ENCODE measurements around the gene CNTNAP2.

Gene CNTNAP2

DNA sequence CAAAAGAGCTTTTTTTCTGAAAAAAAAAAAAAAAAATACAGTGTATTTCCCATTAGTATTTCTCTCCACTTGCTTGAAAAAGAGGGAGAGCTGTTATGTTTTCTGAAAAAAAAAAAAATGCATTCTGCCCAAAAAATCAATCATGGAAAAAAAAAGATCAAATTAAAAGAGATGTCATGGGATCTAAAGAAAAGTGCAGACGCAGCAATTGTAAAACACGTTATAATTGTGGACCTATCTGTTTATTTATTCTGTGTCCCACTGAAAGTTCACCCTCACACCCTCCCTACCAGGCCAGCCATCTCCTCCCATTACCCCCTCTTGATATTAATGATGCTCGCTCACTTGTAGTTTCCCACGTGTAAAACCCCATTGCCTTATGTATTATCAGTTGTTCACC, 1800.0 kb downstream of the CNTNAP2 start:
- Histone ChIP-seq H3K36me3 (ENCODE audit: control insufficient read depth, insufficient read depth, low read length) (no peaks in the 10 kb centered on the region), H3K9me3 (ENCODE audit: control insufficient read depth, low read length) (no peaks in the 10 kb centered on the region)
- 76 to 88% methylated on average over 4 of the region's 4 CpGs for WGBS, 2 experiments

GRCh38 chr7:147923841-147924240, 1807.2 kb downstream of the CNTNAP2 start:
- Histone ChIP-seq H3K9me3 (ENCODE audit: control insufficient read depth, low read length) (no peaks in the 10 kb centered on the region), H3K4me3 (ENCODE audit: insufficient read depth, low read depth, low read length) (no peak overlapping the region), H3K27me3 (ENCODE audit: control insufficient read depth, insufficient read depth, low read length, poor library complexity, severe bottlenecking) (no peaks in the 10 kb centered on the region), H3K27ac (ENCODE audit: insufficient read depth, low read depth, low read length, poor library complexity, severe bottlenecking) (no peak overlapping the region), H3K4me1 (ENCODE audit: control insufficient read depth, insufficient read depth, low read length) (no peaks in the 10 kb centered on the region), H3K36me3 (ENCODE audit: control insufficient read depth, insufficient read depth, low read length) (no peaks in the 10 kb centered on the region)
- 90 to 98% methylated on average over 3 of the region's 3 CpGs for WGBS, 2 experiments

More for the DNA sequence above, 1800.0 kb downstream of the CNTNAP2 start:
- no peaks in the 10 kb centered on the region for H3K27me3 ChIP-seq (ENCODE audit: control insufficient read depth, insufficient read depth, low read length, poor library complexity, severe bottlenecking)
- H3K27ac ChIP-seq (ENCODE audit: insufficient read depth, low read depth, low read length, poor library complexity, severe bottlenecking): no peak overlapping the region
- H3K4me1 ChIP-seq (ENCODE audit: control insufficient read depth, insufficient read depth, low read length): no peaks in the 10 kb centered on the region
- no peak overlapping the region for H3K4me3 ChIP-seq (ENCODE audit: insufficient read depth, low read depth, low read length)

DNA sequence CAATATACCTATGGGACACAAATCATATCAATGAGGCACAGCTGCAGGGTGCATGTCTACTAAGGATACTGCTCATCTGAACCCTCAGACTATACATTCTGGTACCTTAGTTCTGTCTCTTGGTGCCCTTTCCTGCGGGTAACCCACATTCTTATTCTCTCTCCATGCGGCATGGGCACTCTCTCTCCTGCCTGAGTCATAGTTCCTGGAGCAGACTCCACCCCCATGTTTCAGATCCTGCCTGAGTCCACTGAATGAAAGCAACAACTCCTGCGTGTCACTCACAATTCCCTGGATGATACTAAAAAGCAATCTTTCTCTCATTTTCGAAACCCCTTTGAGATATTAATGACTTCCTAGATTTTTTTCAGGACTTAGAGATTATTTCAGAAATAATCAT, 1820.8 kb downstream of the CNTNAP2 start:
- Histone ChIP-seq H3K4me3 (ENCODE audit: insufficient read depth, low read depth, low read length) (no peak overlapping the region), H3K27me3 (ENCODE audit: control insufficient read depth, insufficient read depth, low read length, poor library complexity, severe bottlenecking) (no peaks in the 10 kb centered on the region), H3K4me1 (ENCODE audit: control insufficient read depth, insufficient read depth, low read length) (no peaks in the 10 kb centered on the region), H3K9me3 (ENCODE audit: control insufficient read depth, low read length) (no peaks in the 10 kb centered on the region), H3K27ac (ENCODE audit: insufficient read depth, low read depth, low read length, poor library complexity, severe bottlenecking) (no peak overlapping the region), H3K36me3 (ENCODE audit: control insufficient read depth, insufficient read depth, low read length) (no peaks in the 10 kb centered on the region)
- WGBS, 2 experiments: 85 to 89% methylated on average over 3 to 4 of the region's 4 CpGs

GRCh38 chr7:147941381-147941780, 1824.8 kb downstream of the CNTNAP2 start:
- Histone ChIP-seq H3K4me3 (ENCODE audit: insufficient read depth, low read depth, low read length) (no peak overlapping the region), H3K27me3 (ENCODE audit: control insufficient read depth, insufficient read depth, low read length, poor library complexity, severe bottlenecking) (no peaks in the 10 kb centered on the region), H3K4me1 (ENCODE audit: control insufficient read depth, insufficient read depth, low read length) (no peaks in the 10 kb centered on the region), H3K9me3 (ENCODE audit: control insufficient read depth, low read length) (no peaks in the 10 kb centered on the region), H3K27ac (ENCODE audit: insufficient read depth, low read depth, low read length, poor library complexity, severe bottlenecking) (no peak overlapping the region), H3K36me3 (ENCODE audit: control insufficient read depth, insufficient read depth, low read length) (no peaks in the 10 kb centered on the region)
- WGBS, 2 experiments: 94 to 96% methylated on average over 3 of the region's 3 CpGs

DNA sequence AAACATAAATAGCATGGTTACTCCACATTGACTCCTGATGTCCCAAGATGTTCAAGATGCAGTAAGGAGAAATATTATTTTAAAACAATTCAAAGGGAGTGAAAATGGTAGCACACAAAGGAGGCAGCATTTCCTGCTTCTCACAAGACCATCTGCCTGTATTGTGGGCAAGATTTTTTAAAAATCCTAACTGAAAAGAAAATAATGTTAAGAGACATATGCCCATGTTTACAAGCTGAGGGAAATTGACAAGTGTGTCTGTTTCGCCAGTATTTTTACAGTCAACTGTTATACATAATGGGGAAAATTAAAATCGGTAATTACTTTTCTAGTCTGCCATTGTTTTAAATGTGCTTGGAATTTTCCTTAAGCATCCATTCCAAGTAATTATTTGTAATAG, 1827.7 kb downstream of the CNTNAP2 start:
- H3K27ac ChIP-seq (ENCODE audit: insufficient read depth, low read depth, low read length, poor library complexity, severe bottlenecking): no peak overlapping the region
- H3K4me3 ChIP-seq (ENCODE audit: insufficient read depth, low read depth, low read length): no peak overlapping the region
- no peaks in the 10 kb centered on the region for H3K36me3 ChIP-seq (ENCODE audit: control insufficient read depth, insufficient read depth, low read length)
- no peaks in the 10 kb centered on the region for H3K27me3 ChIP-seq (ENCODE audit: control insufficient read depth, insufficient read depth, low read length, poor library complexity, severe bottlenecking)
- 92 to 93% methylated on average over 1 to 2 of the region's 2 CpGs for WGBS, 2 experiments
- H3K9me3 ChIP-seq (ENCODE audit: control insufficient read depth, low read length): no peaks in the 10 kb centered on the region
- H3K4me1 ChIP-seq (ENCODE audit: control insufficient read depth, insufficient read depth, low read length): no peaks in the 10 kb centered on the region

DNA sequence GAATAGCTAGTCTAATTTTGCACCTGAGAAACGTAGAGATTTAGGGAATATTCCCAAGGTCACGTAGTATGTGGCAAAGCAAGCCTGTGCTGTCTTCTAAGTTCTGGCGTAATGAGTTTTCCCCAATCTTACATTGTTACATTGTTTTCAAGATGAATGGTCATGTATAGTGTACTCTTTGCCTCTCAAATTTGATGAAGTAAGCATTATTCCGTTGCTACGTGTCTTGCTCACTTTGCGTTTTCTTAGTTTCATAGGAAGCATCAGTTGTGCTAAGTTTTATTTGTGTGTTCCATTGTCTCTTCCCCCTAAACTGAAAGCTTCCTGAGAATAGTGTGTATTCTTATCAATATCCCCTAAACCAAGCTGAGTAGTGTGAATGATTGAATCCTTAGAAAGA, 1836.3 kb downstream of the CNTNAP2 start:
- Histone ChIP-seq H3K36me3 (ENCODE audit: control insufficient read depth, insufficient read depth, low read length) (no peaks in the 10 kb centered on the region), H3K9me3 (ENCODE audit: control insufficient read depth, low read length) (no peaks in the 10 kb centered on the region), H3K4me3 (ENCODE audit: insufficient read depth, low read depth, low read length) (no peak overlapping the region), H3K4me1 (ENCODE audit: control insufficient read depth, insufficient read depth, low read length) (no peaks in the 10 kb centered on the region), H3K27me3 (ENCODE audit: control insufficient read depth, insufficient read depth, low read length, poor library complexity, severe bottlenecking) (no peaks in the 10 kb centered on the region), H3K27ac (ENCODE audit: insufficient read depth, low read depth, low read length, poor library complexity, severe bottlenecking) (no peak overlapping the region)
- WGBS, 2 experiments: 94 to 98% methylated on average over 5 to 6 of the region's 6 CpGs

- no peaks in the 10 kb centered on the region for H3K36me3 ChIP-seq (ENCODE audit: control insufficient read depth, insufficient read depth, low read length)
Measured at GRCh38 chr7:147968046-147968610, 1851.5 kb downstream of the CNTNAP2 start.

GRCh38 chr7:147971606-147972110, 1855.1 kb downstream of the CNTNAP2 start:
- Histone ChIP-seq H3K27ac (ENCODE audit: insufficient read depth, low read depth, low read length, poor library complexity, severe bottlenecking) (no peak overlapping the region), H3K27me3 (ENCODE audit: control insufficient read depth, insufficient read depth, low read length, poor library complexity, severe bottlenecking) (no peaks in the 10 kb centered on the region), H3K36me3 (ENCODE audit: control insufficient read depth, insufficient read depth, low read length) (no peaks in the 10 kb centered on the region), H3K4me3 (ENCODE audit: insufficient read depth, low read depth, low read length) (no peak overlapping the region), H3K4me1 (ENCODE audit: control insufficient read depth, insufficient read depth, low read length) (no peaks in the 10 kb centered on the region), H3K9me3 (ENCODE audit: control insufficient read depth, low read length) (no peaks in the 10 kb centered on the region)
- 92 to 95% methylated on average over 1 to 2 of the region's 2 CpGs for WGBS, 2 experiments

More at GRCh38 chr7:147968046-147968610, 1851.5 kb downstream of the CNTNAP2 start:
- no peak overlapping the region for H3K27ac ChIP-seq (ENCODE audit: insufficient read depth, low read depth, low read length, poor library complexity, severe bottlenecking)
- no peaks in the 10 kb centered on the region for H3K4me1 ChIP-seq (ENCODE audit: control insufficient read depth, insufficient read depth, low read length)
- H3K9me3 ChIP-seq (ENCODE audit: control insufficient read depth, low read length): no peaks in the 10 kb centered on the region
- no peak overlapping the region for H3K4me3 ChIP-seq (ENCODE audit: insufficient read depth, low read depth, low read length)
- 92 to 97% methylated on average over 5 of the region's 5 CpGs for WGBS, 2 experiments
- H3K27me3 ChIP-seq (ENCODE audit: control insufficient read depth, insufficient read depth, low read length, poor library complexity, severe bottlenecking): no peaks in the 10 kb centered on the region

- Histone ChIP-seq H3K4me3 (ENCODE audit: insufficient read depth, low read depth, low read length) (no peak overlapping the region), H3K9me3 (ENCODE audit: control insufficient read depth, low read length) (no peaks in the 10 kb centered on the region), H3K36me3 (ENCODE audit: control insufficient read depth, insufficient read depth, low read length) (no peaks in the 10 kb centered on the region), H3K27me3 (ENCODE audit: control insufficient read depth, insufficient read depth, low read length, poor library complexity, severe bottlenecking) (no peaks in the 10 kb centered on the region), H3K27ac (ENCODE audit: insufficient read depth, low read depth, low read length, poor library complexity, severe bottlenecking) (no peak overlapping the region), H3K4me1 (ENCODE audit: control insufficient read depth, insufficient read depth, low read length) (no peaks in the 10 kb centered on the region)
- 80 to 84% methylated on average over 2 of the region's 2 CpGs for WGBS, 2 experiments
Measured at GRCh38 chr7:147978201-147978600, 1861.6 kb downstream of the CNTNAP2 start.

DNA sequence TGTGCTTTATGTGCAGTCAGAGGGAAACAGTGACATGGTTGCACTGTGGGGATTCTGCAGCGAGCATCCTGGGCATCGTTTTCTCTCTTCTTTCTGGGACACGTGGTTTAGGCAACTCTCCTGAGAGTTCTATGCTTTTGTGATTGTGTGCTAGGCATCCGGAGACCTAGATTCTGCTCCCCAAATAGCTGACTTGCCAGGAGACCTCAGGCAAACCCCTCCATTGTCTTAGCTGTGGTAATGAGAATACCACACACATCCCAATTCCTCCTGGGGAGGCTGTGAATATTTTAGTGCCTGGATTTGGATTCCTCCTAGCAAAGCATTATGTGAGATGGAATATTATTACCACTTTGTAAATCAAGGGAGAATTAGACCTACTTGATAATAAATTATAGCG, 1862.0 kb downstream of the CNTNAP2 start:
- no peak overlapping the region for H3K27ac ChIP-seq (ENCODE audit: insufficient read depth, low read depth, low read length, poor library complexity, severe bottlenecking)
- H3K4me1 ChIP-seq (ENCODE audit: control insufficient read depth, insufficient read depth, low read length): no peaks in the 10 kb centered on the region
- no peaks in the 10 kb centered on the region for H3K27me3 ChIP-seq (ENCODE audit: control insufficient read depth, insufficient read depth, low read length, poor library complexity, severe bottlenecking)
- H3K4me3 ChIP-seq (ENCODE audit: insufficient read depth, low read depth, low read length): no peak overlapping the region
- 77 to 85% methylated on average over 5 of the region's 5 CpGs for WGBS, 2 experiments
- no peaks in the 10 kb centered on the region for H3K36me3 ChIP-seq (ENCODE audit: control insufficient read depth, insufficient read depth, low read length)
- H3K9me3 ChIP-seq (ENCODE audit: control insufficient read depth, low read length): no peaks in the 10 kb centered on the region

All from ectodermal cell (in vitro differentiated cells).